Osteocyte (in vitro differentiated cells): ENCODE results near the gene SNRNP27. TPM values are rescaled to one million over a fixed set of nuclear protein-coding genes. Genes with fewer than 3 reads are reported as not detected.

Experiments
- DNase-seq: peaks from one replicate; pipeline ENCODE4 v3.0.0; 2021; ENCODE audit warnings: mixed read lengths; ENCODE audit not compliant: unreplicated experiment; ENCODE audit errors: extremely low spot score
- H3K27ac Mint-ChIP-seq: one replicate; pipeline ENCODE4 v1.8.0; 2021; ENCODE audit warnings: mild to moderate bottlenecking, mixed read lengths; ENCODE audit not compliant: unreplicated experiment
- H3K27me3 Mint-ChIP-seq: one replicate; pipeline ENCODE4 v1.8.0; 2021; ENCODE audit warnings: mixed read lengths; ENCODE audit not compliant: unreplicated experiment
- H3K36me3 Mint-ChIP-seq: one replicate; pipeline ENCODE4 v1.8.0; 2021; ENCODE audit warnings: mixed read lengths; ENCODE audit not compliant: unreplicated experiment
- H3K4me1 Mint-ChIP-seq: one replicate; pipeline ENCODE4 v1.8.0; 2021; ENCODE audit warnings: mixed read lengths; ENCODE audit not compliant: unreplicated experiment
- H3K4me3 Mint-ChIP-seq: one replicate; pipeline ENCODE4 v1.8.0; 2021; ENCODE audit warnings: mild to moderate bottlenecking, moderate library complexity, mixed read lengths; ENCODE audit not compliant: unreplicated experiment
- H3K9me3 Mint-ChIP-seq: one replicate; pipeline ENCODE4 v1.8.0; 2021; ENCODE audit warnings: mixed read lengths; ENCODE audit not compliant: unreplicated experiment
- CTCF ChIP-seq: fragments of 200-600 bp; sonication (generic); IDR thresholded peaks from 2 replicates; pipeline ENCODE4 v1.5.0; 2021; ENCODE audit warnings: antibody characterized with exemption, mild to moderate bottlenecking, moderate library complexity
- total RNA-seq: library from RNA; stranded (reverse); gene quantifications from 2 replicates; pipeline ENCODE4 v1.2.1, GENCODE V29; 2021

The SNRNP27 gene
- total RNA-seq, 1 donor from 2014 or later: 49.2 TPM

- H3K27ac Mint-ChIP-seq: no peak overlapping the region
- no peak for TF ChIP-seq CTCF
These were observed 38.8 kb downstream of the SNRNP27 start for GRCh38 chr2:69932596-69932922.

GRCh38 chr2:69933254-69933828 lies 39.6 kb downstream of the SNRNP27 start:
- no peak for DNase-seq
- Mint-ChIP-seq H3K27me3 (no peaks in the 10 kb centered on the region), H3K4me1 (peaks cover 16% of the 10 kb centered on the region), H3K36me3 (peaks cover 22% of the 10 kb centered on the region), H3K9me3 (no peaks in the 10 kb centered on the region), H3K4me3 (no peak overlapping the region), H3K27ac (peak overlapping the region; percentile 84)
- no peak for TF ChIP-seq CTCF

More at GRCh38 chr2:69932596-69932922, 38.8 kb downstream of the SNRNP27 start:
- peaks cover 17% of the 10 kb centered on the region for H3K36me3 Mint-ChIP-seq
- no peaks in the 10 kb centered on the region for H3K9me3 Mint-ChIP-seq
- DNase-seq: no peak
- no peaks in the 10 kb centered on the region for H3K27me3 Mint-ChIP-seq
- no peak overlapping the region for H3K4me3 Mint-ChIP-seq
- H3K4me1 Mint-ChIP-seq: peaks cover 16% of the 10 kb centered on the region

GRCh38 chr2:69933839-69934613 lies 40.3 kb downstream of the SNRNP27 start:
- H3K4me3 Mint-ChIP-seq: peak overlapping the region; percentile 6
- peak overlapping the region; percentile 84 for H3K27ac Mint-ChIP-seq
- TF ChIP-seq CTCF: no peak
- no peak for DNase-seq
- H3K36me3 Mint-ChIP-seq: peaks cover 29% of the 10 kb centered on the region
- peaks cover 16% of the 10 kb centered on the region for H3K4me1 Mint-ChIP-seq
- H3K9me3 Mint-ChIP-seq: no peaks in the 10 kb centered on the region
- no peaks in the 10 kb centered on the region for H3K27me3 Mint-ChIP-seq

GRCh38 chr2:69934614-69934908 lies 40.8 kb downstream of the SNRNP27 start:
- Mint-ChIP-seq H3K27ac (peak overlapping the region; percentile 84), H3K4me3 (peak overlapping the region; percentile 6), H3K9me3 (no peaks in the 10 kb centered on the region), H3K36me3 (peaks cover 33% of the 10 kb centered on the region), H3K27me3 (no peaks in the 10 kb centered on the region), H3K4me1 (peaks cover 16% of the 10 kb centered on the region)
- TF ChIP-seq CTCF: no peak
- no peak for DNase-seq

GRCh38 chr2:69935011-69935410 lies 41.3 kb downstream of the SNRNP27 start:
- Mint-ChIP-seq H3K36me3 (peaks cover 36% of the 10 kb centered on the region), H3K4me3 (no peak overlapping the region), H3K27ac (no peak overlapping the region), H3K27me3 (no peaks in the 10 kb centered on the region), H3K9me3 (no peaks in the 10 kb centered on the region), H3K4me1 (peaks cover 16% of the 10 kb centered on the region)
- DNase-seq: no peak
- no peak for TF ChIP-seq CTCF
